ENCODE results near the gene MS4A4E.
"Not testable (repeated sequence)": the region's sequence is repeated elsewhere in the genome, so short reads cannot be mapped to it uniquely, and the experiment has no call there.

Gene MS4A4E

DNA sequence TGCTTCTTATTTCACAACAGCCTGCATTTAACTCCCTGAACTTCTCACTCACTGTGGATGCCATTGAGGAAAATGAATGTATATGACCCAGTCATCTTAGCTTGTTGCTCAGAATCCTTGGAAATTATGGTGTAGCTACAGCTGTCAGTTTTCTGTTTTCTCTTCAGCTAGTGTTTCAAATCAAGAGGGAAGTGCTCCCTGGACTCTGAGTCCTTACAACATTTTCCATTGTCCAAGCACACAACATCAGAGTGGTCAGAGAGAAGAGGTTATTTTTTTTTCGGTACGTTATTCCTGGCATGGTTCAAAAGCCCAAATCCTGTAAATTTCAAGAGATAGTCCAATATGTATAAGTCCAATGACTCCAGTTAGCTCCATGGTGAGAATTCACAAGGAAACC is 83.7 kb downstream of the MS4A4E start:
- Histone ChIP-seq H3K36me3 (ENCODE audit: control insufficient read depth, low read length) (no peaks in the 10 kb centered on the region), H3K9me3 (ENCODE audit: control insufficient read depth, insufficient read depth, low read length) (no peaks in the 10 kb centered on the region), H3K4me3 (ENCODE audit: low read length) (no peak overlapping the region), H4K20me1 (ENCODE audit: control insufficient read depth, insufficient read depth, low read depth, low read length) (no peaks in the 10 kb centered on the region), H3F3A (ENCODE audit: control insufficient read depth, insufficient read depth) (no peaks in the 10 kb centered on the region), H3K9me2 (replicated peaks; ENCODE audit: control insufficient read depth, low read length) (no peaks in the 10 kb centered on the region), H3K4me2 (ENCODE audit: low read length) (no peak overlapping the region), H3K4me1 (ENCODE audit: control insufficient read depth, low read length) (no peaks in the 10 kb centered on the region), H3K79me2 (ENCODE audit: control insufficient read depth, low read length) (no peaks in the 10 kb centered on the region), H3K27ac (ENCODE audit: low read depth, low read length) (no peak overlapping the region), H3K27me3 (ENCODE audit: control insufficient read depth, low read length) (peaks cover 2% of the 10 kb centered on the region; the same call in 1 of the 2 replicates)
- TF ChIP-seq, protein P1, sequence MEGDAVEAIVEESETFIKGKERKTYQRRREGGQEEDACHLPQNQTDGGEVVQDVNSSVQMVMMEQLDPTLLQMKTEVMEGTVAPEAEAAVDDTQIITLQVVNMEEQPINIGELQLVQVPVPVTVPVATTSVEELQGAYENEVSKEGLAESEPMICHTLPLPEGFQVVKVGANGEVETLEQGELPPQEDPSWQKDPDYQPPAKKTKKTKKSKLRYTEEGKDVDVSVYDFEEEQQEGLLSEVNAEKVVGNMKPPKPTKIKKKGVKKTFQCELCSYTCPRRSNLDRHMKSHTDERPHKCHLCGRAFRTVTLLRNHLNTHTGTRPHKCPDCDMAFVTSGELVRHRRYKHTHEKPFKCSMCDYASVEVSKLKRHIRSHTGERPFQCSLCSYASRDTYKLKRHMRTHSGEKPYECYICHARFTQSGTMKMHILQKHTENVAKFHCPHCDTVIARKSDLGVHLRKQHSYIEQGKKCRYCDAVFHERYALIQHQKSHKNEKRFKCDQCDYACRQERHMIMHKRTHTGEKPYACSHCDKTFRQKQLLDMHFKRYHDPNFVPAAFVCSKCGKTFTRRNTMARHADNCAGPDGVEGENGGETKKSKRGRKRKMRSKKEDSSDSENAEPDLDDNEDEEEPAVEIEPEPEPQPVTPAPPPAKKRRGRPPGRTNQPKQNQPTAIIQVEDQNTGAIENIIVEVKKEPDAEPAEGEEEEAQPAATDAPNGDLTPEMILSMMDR (IDR thresholded peaks at IDR 0.05; ENCODE audit: low read depth, low read length, poor library complexity, severe bottlenecking): no peak
- TF ChIP-seq EZH2phosphoT487 (IDR thresholded peaks at IDR 0.05; ENCODE audit: borderline replicate concordance, low read length): no peak

DNA sequence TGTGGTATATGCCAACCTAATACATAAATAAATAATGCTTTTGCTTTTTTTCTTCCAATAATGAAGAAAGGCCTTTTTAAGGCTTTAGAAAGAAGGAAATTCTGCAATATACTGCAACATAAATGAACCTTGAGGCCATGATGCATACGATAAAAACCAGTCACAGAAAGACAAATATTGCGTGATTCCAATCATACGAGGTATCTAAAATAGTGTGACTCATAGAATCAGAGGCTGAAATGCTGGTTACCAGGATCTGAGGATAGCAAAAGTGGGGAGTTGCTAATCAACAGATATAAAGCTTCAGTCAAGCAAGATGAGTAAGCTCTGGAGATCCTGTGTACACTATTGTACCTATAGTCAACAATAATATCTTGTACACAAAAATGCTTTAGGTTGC is 84.3 kb downstream of the MS4A4E start:
- Histone ChIP-seq H3K4me3 (ENCODE audit: low read length) (no peak overlapping the region), H3K36me3 (ENCODE audit: control insufficient read depth, low read length) (no peaks in the 10 kb centered on the region), H3K79me2 (ENCODE audit: control insufficient read depth, low read length) (no peaks in the 10 kb centered on the region), H3K27me3 (ENCODE audit: control insufficient read depth, low read length) (peaks cover 2% of the 10 kb centered on the region; the same call in 1 of the 2 replicates), H3K9me3 (ENCODE audit: control insufficient read depth, insufficient read depth, low read length) (no peaks in the 10 kb centered on the region), H3K27ac (ENCODE audit: low read depth, low read length) (no peak overlapping the region), H3F3A (ENCODE audit: control insufficient read depth, insufficient read depth) (no peaks in the 10 kb centered on the region), H3K4me1 (ENCODE audit: control insufficient read depth, low read length) (no peaks in the 10 kb centered on the region), H3K9me2 (replicated peaks; ENCODE audit: control insufficient read depth, low read length) (no peaks in the 10 kb centered on the region), H3K4me2 (ENCODE audit: low read length) (no peak overlapping the region), H4K20me1 (ENCODE audit: control insufficient read depth, insufficient read depth, low read depth, low read length) (no peaks in the 10 kb centered on the region)
- TF ChIP-seq EZH2phosphoT487 (IDR thresholded peaks at IDR 0.05; ENCODE audit: borderline replicate concordance, low read length): no peak
- TF ChIP-seq, protein P1 (IDR thresholded peaks at IDR 0.05; ENCODE audit: low read depth, low read length, poor library complexity, severe bottlenecking): no peak

DNA sequence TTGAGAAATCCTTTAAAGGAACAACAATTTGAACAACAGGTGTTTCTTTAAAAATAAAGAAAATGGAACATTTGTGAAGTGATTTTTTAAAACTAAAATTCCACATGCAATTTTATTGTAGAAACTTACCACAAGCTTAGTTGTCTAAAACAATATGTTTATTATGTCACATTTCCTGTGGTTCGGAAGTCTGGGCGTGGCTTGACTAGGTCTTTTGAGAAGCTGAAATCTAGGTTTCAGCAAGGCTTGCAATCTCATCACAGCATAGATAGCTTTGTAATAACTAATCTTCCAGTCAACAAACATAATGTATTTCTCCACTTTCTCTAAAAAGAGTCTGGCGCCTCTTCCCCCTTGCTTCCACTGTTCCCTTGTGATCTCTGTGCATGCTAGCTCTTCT is 87.0 kb downstream of the MS4A4E start:
- Histone ChIP-seq H4K20me1 (ENCODE audit: control insufficient read depth, insufficient read depth, low read depth, low read length) (no peaks in the 10 kb centered on the region), H3K4me3 (ENCODE audit: low read length) (no peak overlapping the region), H3K4me2 (ENCODE audit: low read length) (no peak overlapping the region), H3K36me3 (ENCODE audit: control insufficient read depth, low read length) (no peaks in the 10 kb centered on the region), H3K79me2 (ENCODE audit: control insufficient read depth, low read length) (no peaks in the 10 kb centered on the region), H3K4me1 (ENCODE audit: control insufficient read depth, low read length) (no peaks in the 10 kb centered on the region), H3K9me3 (ENCODE audit: control insufficient read depth, insufficient read depth, low read length) (no peaks in the 10 kb centered on the region), H3K9me2 (replicated peaks; ENCODE audit: control insufficient read depth, low read length) (no peaks in the 10 kb centered on the region), H3K27me3 (ENCODE audit: control insufficient read depth, low read length) (no peaks in the 10 kb centered on the region), H3K27ac (ENCODE audit: low read depth, low read length) (no peak overlapping the region), H3F3A (ENCODE audit: control insufficient read depth, insufficient read depth) (no peaks in the 10 kb centered on the region)
- TF ChIP-seq, protein P1 (IDR thresholded peaks at IDR 0.05; ENCODE audit: low read depth, low read length, poor library complexity, severe bottlenecking): no peak
- TF ChIP-seq EZH2phosphoT487 (IDR thresholded peaks at IDR 0.05; ENCODE audit: borderline replicate concordance, low read length): no peak

DNA sequence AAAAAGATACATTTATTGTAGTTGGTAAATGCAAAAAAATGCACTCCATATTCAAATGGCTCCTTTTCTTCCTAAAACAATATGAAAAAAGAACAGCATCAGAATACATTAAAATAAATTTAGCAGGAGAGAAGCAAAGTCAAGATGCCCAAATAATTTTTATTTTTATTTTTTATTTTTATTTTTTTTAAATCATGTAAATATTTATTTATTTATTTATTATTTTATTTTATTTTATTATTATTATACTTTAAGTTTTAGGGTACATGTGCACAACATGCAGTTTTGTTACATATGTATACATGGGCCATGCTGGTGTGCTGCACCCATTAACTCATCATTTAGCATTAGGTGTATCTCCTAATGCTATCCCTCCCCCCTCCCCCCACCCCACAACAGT is 90.2 kb downstream of the MS4A4E start:
- not testable (repeated sequence) for H3K36me3 ChIP-seq (ENCODE audit: control insufficient read depth, low read length); H3F3A ChIP-seq (ENCODE audit: control insufficient read depth, insufficient read depth); H3K4me1 ChIP-seq (ENCODE audit: control insufficient read depth, low read length); H3K4me2 ChIP-seq (ENCODE audit: low read length); H3K4me3 ChIP-seq (ENCODE audit: low read length); H4K20me1 ChIP-seq (ENCODE audit: control insufficient read depth, insufficient read depth, low read depth, low read length); H3K27me3 ChIP-seq (ENCODE audit: control insufficient read depth, low read length); H3K79me2 ChIP-seq (ENCODE audit: control insufficient read depth, low read length); H3K27ac ChIP-seq (ENCODE audit: low read depth, low read length); H3K9me3 ChIP-seq (ENCODE audit: control insufficient read depth, insufficient read depth, low read length); H3K9me2 ChIP-seq (replicated peaks; ENCODE audit: control insufficient read depth, low read length)

Data from DOHH2 (cell line).